Measurements from ENCODE around the gene MOSMO.
"Not testable (repeated sequence)": the region's sequence is repeated elsewhere in the genome, so short reads cannot be mapped to it uniquely, and the experiment has no call there.

GRCh38 chr16:22043882-22044281, 36.0 kb downstream of the MOSMO start:
- TF ChIP-seq CTCF (conservative IDR thresholded peaks at IDR 0.05; ENCODE audit: low read length); EZH2phosphoT487 (IDR thresholded peaks at IDR 0.05; ENCODE audit: borderline replicate concordance, low read depth, low read length): not testable (repeated sequence)

Data from OCI-LY7 (cell line).